K562 (cell line): Measurements from ENCODE around the gene TRAPPC2B.
A peak's percentile ranks its signal among the peaks of the same experiment; 100 is the strongest.

Source experiments
- CHD1 ChIP-seq: fragments of 200-600 bp; sonication (generic); IDR thresholded peaks from one replicate; pipeline ENCODE4 v1.6.1; 2012; ENCODE audit warnings: mild to moderate bottlenecking, moderate library complexity, low read length, inconsistent platforms
- CLOCK ChIP-seq: fragments of 250-450 bp; sonication (Bioruptor Pico); IDR thresholded peaks from 2 replicates; pipeline ENCODE4 v1.4.0; 2020; ENCODE audit warnings: mild to moderate bottlenecking, moderate library complexity, borderline replicate concordance
- CTCF ChIP-seq, 3 experiments: IDR thresholded peaks in 2 of 3; conservative IDR thresholded peaks in 1 of 3; 2 replicates each; pipeline ENCODE4 v1.5.1; 2011 to 2012; ENCODE audit warnings: low read length in 3 of 3, mild to moderate bottlenecking in 3 of 3, control low read depth in 2 of 3, improper control_type of control experiment in 1 of 3, inconsistent platforms in 1 of 3, low read depth in 1 of 3, mixed read lengths in 1 of 3, moderate library complexity in 1 of 3; ENCODE audit not compliant: insufficient read depth in 2 of 3
- ELK1 ChIP-seq: sonication (generic); formaldehyde crosslinking; IDR thresholded peaks from 2 replicates; pipeline ENCODE4 v1.8.1; 2022; ENCODE audit warnings: missing genetic modification reagents
- ESRRA ChIP-seq: fragments of 450-650 bp; IDR thresholded peaks from 2 replicates; pipeline ENCODE4 v1.6.1; 2014; ENCODE audit warnings: low read depth, mild to moderate bottlenecking, moderate library complexity, borderline replicate concordance
- FOSL1 ChIP-seq: fragments of 200-800 bp; sonication (Bioruptor generic); conservative IDR thresholded peaks from 2 replicates; pipeline ENCODE4 v1.6.1; 2016; ENCODE audit warnings: missing genetic modification characterization, missing compliant biosample characterization
- HDAC8 ChIP-seq: fragments of 450-650 bp; IDR thresholded peaks from 2 replicates; pipeline ENCODE4 v1.6.1; 2016; ENCODE audit warnings: mild to moderate bottlenecking, missing genetic modification characterization, moderate library complexity, missing compliant biosample characterization
- HMGXB4 ChIP-seq: sonication (generic); formaldehyde crosslinking; IDR thresholded peaks from 2 replicates; pipeline ENCODE4 v1.8.1; 2023; ENCODE audit warnings: mild to moderate bottlenecking, missing genetic modification reagents
- MAX ChIP-seq: sonication (generic); formaldehyde crosslinking; IDR thresholded peaks from 2 replicates; pipeline ENCODE4 v1.9.0; 2022; ENCODE audit warnings: mild to moderate bottlenecking, missing genetic modification reagents
- NR2C2 ChIP-seq, 2 experiments: fragments of 200-800 bp in 1 of 2; sonication (Bioruptor generic) in 1 of 2; sonication (generic) in 1 of 2; formaldehyde crosslinking in 1 of 2; IDR thresholded peaks; 2 replicates each; pipeline versions ENCODE4 v1.6.1 to v1.8.0; 2016 to 2022; ENCODE audit warnings: mild to moderate bottlenecking in 1 of 2, missing compliant biosample characterization in 1 of 2, missing genetic modification characterization in 1 of 2, missing genetic modification reagents in 1 of 2
- PYGO2 ChIP-seq: fragments of 450-650 bp; IDR thresholded peaks from 2 replicates; pipeline ENCODE4 v1.6.1; 2016; ENCODE audit warnings: mild to moderate bottlenecking, missing genetic modification characterization, moderate library complexity, missing compliant biosample characterization
- SMAD3 ChIP-seq: fragments of 450-650 bp; formaldehyde crosslinking; conservative IDR thresholded peaks from 2 replicates; pipeline ENCODE4 v1.4.0; 2020; ENCODE audit warnings: mild to moderate bottlenecking
- SP2 ChIP-seq: IDR thresholded peaks from 2 replicates; pipeline ENCODE4 v1.6.1; 2011; ENCODE audit warnings: mild to moderate bottlenecking, low read depth, low read length, moderate library complexity; ENCODE audit not compliant: poor library complexity, severe bottlenecking; ENCODE audit errors: extremely low read depth
- ZNF507 ChIP-seq: conservative IDR thresholded peaks from 2 replicates; pipeline ENCODE4 v1.6.1; 2017; ENCODE audit warnings: missing genetic modification characterization, missing compliant biosample characterization

- TF ChIP-seq CTCF (IDR thresholded peaks at IDR 0.05 in 2 of 3, conservative IDR thresholded peaks at IDR 0.05 in 1 of 3; ENCODE audit: insufficient read depth in 2 of 3, low read depth in 1 of 3, low read length in 3 of 3) (no peak), CLOCK (CRISPR knock-in tag) (no peak), ESRRA (peak; percentile 26; the same call in 1 of the 2 replicates), ELK1 (CRISPR knock-in tag) (no peak), PYGO2 (tag) (no peak), HDAC8 (no peak), MAX (CRISPR knock-in tag) (peak; percentile 20; the same call in 1 of the 2 replicates), FOSL1 (tag) (peak; percentile 42; the same call in 1 of the 2 replicates), ZNF507 (tag) (no peak), CHD1 (peak; percentile 71), SMAD3 (no peak), NR2C2 (CRISPR knock-in tag; IDR thresholded peaks at IDR 0.05) (no peak), NR2C2 (tag; IDR thresholded peaks at IDR 0.05) (peak; percentile 61), HMGXB4 (CRISPR knock-in tag) (no peak), SP2 (peak; percentile 61)
These were observed 42.9 kb upstream of the TRAPPC2B start, which contains the start of gene ZNF543 for GRCh38 chr19:57320180-57321084.
